Breast epithelium (tissue), 3 donors: ENCODE measurements around the gene ASAP2.

Experiments used
- POLR2AphosphoS5 ChIP-seq, 3 donors: sonication (generic); formaldehyde crosslinking; IDR thresholded peaks; one replicate each; pipeline ENCODE4 v1.6.1; 2017; ENCODE audit warnings: antibody characterized with exemption in 3 of 3
- TF ChIP-seq, protein P1 (sequence below), 3 donors: fragments of 450-650 bp; IDR thresholded peaks; one replicate each; pipeline ENCODE4 v1.5.1; 2016 to 2017; ENCODE audit warnings: antibody characterized with exemption in 3 of 3, mild to moderate bottlenecking in 3 of 3, moderate library complexity in 3 of 3

DNA sequence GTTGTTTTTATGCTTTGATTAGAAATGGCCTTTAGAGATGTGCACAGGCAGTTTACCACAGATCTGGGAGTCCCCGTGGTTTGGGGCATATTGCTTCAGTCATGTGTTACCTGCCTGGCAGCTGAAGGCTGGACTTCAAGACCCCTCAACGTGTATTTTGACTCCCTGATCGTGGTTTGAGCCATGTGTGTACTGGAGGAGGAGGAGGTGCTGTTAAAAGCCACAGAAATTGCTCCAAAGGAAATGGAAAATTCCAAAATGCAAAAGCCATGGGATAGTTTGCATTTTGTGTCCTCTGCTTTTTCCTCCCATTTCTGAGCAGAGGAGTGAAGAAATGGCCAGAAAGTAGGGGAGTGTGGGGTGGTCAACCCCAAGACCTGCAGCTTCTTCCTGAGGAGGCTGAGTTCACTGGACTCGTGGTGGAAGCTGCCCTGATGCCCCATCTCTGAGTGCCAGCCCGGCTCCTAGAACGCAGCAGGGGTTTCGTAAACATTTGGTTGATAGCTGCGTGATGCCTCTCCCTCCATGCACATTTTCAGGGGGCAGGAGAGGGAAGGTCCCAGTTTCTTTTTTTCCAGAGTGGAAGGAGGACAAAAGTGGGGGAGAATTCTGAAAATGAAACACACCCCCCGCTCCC, 171.0 kb downstream of the ASAP2 start:
- TF ChIP-seq, protein P1, sequence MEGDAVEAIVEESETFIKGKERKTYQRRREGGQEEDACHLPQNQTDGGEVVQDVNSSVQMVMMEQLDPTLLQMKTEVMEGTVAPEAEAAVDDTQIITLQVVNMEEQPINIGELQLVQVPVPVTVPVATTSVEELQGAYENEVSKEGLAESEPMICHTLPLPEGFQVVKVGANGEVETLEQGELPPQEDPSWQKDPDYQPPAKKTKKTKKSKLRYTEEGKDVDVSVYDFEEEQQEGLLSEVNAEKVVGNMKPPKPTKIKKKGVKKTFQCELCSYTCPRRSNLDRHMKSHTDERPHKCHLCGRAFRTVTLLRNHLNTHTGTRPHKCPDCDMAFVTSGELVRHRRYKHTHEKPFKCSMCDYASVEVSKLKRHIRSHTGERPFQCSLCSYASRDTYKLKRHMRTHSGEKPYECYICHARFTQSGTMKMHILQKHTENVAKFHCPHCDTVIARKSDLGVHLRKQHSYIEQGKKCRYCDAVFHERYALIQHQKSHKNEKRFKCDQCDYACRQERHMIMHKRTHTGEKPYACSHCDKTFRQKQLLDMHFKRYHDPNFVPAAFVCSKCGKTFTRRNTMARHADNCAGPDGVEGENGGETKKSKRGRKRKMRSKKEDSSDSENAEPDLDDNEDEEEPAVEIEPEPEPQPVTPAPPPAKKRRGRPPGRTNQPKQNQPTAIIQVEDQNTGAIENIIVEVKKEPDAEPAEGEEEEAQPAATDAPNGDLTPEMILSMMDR (IDR thresholded peaks at IDR 0.05) = no peak
- TF ChIP-seq POLR2AphosphoS5 (IDR thresholded peaks at IDR 0.05) = no peak
